ENCODE results near the gene PFDN6. TPM values are rescaled to one million over a fixed set of nuclear protein-coding genes. Genes with fewer than 3 reads are reported as not detected.

The PFDN6 gene
- total and polyA plus RNA-seq, 2 of the 13 experiments (the other 11 are each of a cell fraction or from before 2014, with no cell fraction given), result 75.5 to 87.0 TPM

DNA sequence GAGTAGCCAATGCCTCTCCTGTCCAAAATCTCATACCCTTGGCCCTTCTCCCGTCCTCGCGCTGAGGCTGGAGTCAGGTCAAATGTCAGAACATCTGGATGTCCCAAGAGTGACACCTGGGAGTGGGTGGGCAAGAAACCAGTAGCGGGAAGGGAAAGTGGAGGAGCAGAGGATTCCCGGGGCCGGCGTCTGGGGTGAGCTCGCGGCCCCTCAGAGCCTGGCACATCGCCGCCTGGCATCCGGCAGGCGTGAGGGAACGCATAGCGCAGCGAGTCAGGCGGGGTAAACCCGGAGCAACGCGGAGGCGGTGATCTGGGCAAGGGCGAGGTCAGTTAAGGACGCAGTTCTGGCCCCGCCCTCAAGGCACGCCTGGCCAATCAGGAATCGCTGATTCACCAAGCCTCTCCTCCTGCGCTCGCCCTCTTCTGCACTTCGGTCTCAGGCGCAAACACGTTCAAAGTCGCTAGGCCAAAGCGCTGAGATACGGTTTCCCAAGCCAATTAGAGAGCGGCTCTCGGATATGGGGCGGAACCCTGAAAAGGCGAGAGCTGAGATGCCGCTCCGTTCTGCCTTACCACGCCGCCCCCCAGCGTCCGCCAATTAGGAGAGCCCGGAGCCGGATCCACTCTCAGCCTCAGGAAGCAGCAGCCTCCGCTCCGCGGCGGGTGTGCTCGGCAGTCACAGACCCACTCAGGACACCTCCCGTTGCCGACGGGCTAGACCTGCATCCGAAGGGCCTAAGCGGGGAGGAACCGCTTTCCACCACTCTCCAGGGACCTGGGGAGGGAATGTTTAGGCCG lies 40.3 kb upstream of the PFDN6 start (continued):
- peak; percentile 15; the same call in 1 of the 2 replicates for TF ChIP-seq FOXC1 (CRISPR knock-in tag; IDR thresholded peaks at IDR 0.05; ENCODE audit: borderline replicate concordance)
- no peak for TF ChIP-seq NR1H2 (CRISPR knock-in tag; IDR thresholded peaks at IDR 0.05; ENCODE audit: borderline replicate concordance, low read depth)
- TF ChIP-seq, protein P1, sequence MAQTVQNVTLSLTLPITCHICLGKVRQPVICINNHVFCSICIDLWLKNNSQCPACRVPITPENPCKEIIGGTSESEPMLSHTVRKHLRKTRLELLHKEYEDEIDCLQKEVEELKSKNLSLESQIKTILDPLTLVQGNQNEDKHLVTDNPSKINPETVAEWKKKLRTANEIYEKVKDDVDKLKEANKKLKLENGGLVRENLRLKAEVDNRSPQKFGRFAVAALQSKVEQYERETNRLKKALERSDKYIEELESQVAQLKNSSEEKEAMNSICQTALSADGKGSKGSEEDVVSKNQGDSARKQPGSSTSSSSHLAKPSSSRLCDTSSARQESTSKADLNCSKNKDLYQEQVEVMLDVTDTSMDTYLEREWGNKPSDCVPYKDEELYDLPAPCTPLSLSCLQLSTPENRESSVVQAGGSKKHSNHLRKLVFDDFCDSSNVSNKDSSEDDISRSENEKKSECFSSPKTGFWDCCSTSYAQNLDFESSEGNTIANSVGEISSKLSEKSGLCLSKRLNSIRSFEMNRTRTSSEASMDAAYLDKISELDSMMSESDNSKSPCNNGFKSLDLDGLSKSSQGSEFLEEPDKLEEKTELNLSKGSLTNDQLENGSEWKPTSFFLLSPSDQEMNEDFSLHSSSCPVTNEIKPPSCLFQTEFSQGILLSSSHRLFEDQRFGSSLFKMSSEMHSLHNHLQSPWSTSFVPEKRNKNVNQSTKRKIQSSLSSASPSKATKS (CRISPR knock-in tag; IDR thresholded peaks at IDR 0.05), result no peak
- 0 out of 2 replicates have a peak, but pooled peaks have one; percentile 28 for TF ChIP-seq DPF2 (CRISPR knock-in tag; IDR thresholded peaks at IDR 0.05; ENCODE audit: borderline replicate concordance, low read depth)
- TF ChIP-seq SIX1 (CRISPR knock-in tag; IDR thresholded peaks at IDR 0.05; ENCODE audit: borderline replicate concordance), result peak; percentile 58; the same call in 1 of the 2 replicates
- TF ChIP-seq PAX8 (CRISPR knock-in tag; IDR thresholded peaks at IDR 0.05; ENCODE audit: borderline replicate concordance), result 0 out of 2 replicates have a peak, but pooled peaks have one; percentile 61
- peak; percentile 87 for TF ChIP-seq MED13 (CRISPR knock-in tag; IDR thresholded peaks at IDR 0.05)
- TF ChIP-seq NRL (CRISPR knock-in tag; IDR thresholded peaks at IDR 0.05; ENCODE audit: borderline replicate concordance), result peak; percentile 45
- TF ChIP-seq TERF1 (CRISPR knock-in tag; IDR thresholded peaks at IDR 0.05), result no peak
- peak; percentile 80 for TF ChIP-seq KAT8 (CRISPR knock-in tag; IDR thresholded peaks at IDR 0.05)
- 0 out of 2 replicates have a peak, but pooled peaks have one; percentile 24 for TF ChIP-seq NFAT5 (CRISPR knock-in tag; IDR thresholded peaks at IDR 0.05)
- 0 out of 2 replicates have a peak, but pooled peaks have one; percentile 51 for TF ChIP-seq ZNF264 (CRISPR knock-in tag; IDR thresholded peaks at IDR 0.05)
- TF ChIP-seq ZNF354B (CRISPR knock-in tag; IDR thresholded peaks at IDR 0.05), result no peak; the same call in 1 of the 2 replicates
- TF ChIP-seq, protein P2, sequence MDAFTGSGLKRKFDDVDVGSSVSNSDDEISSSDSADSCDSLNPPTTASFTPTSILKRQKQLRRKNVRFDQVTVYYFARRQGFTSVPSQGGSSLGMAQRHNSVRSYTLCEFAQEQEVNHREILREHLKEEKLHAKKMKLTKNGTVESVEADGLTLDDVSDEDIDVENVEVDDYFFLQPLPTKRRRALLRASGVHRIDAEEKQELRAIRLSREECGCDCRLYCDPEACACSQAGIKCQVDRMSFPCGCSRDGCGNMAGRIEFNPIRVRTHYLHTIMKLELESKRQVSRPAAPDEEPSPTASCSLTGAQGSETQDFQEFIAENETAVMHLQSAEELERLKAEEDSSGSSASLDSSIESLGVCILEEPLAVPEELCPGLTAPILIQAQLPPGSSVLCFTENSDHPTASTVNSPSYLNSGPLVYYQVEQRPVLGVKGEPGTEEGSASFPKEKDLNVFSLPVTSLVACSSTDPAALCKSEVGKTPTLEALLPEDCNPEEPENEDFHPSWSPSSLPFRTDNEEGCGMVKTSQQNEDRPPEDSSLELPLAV (CRISPR knock-in tag; conservative IDR thresholded peaks at IDR 0.05; ENCODE audit: low read depth), result no peak
- peak; percentile 100 for TF ChIP-seq RXRA (CRISPR knock-in tag; IDR thresholded peaks at IDR 0.05)
- no peak; the same call in 1 of the 2 replicates for TF ChIP-seq ZNF678 (CRISPR knock-in tag; IDR thresholded peaks at IDR 0.05)
- 0 out of 2 replicates have a peak, but pooled peaks have one; percentile 53 for TF ChIP-seq ZNF558 (CRISPR knock-in tag; IDR thresholded peaks at IDR 0.05; ENCODE audit: borderline replicate concordance)
